Spleen (tissue), 7 donors: ENCODE data around the gene TBCB.

ENCODE experiments used
- CTCF ChIP-seq, 11 experiments: fragments of 200-600 bp in 7 of 11; fragments of 450-650 bp in 4 of 11; sonication (generic) in 4 of 11; IDR thresholded peaks in 8 of 11; conservative IDR thresholded peaks in 3 of 11; 1 replicate in 7 of 11; 2 replicates in 4 of 11; pipeline versions ENCODE4 v1.4.0 to v1.8.0; 2016 to 2021; ENCODE audit warnings: antibody characterized with exemption in 11 of 11, inconsistent platforms in 4 of 11, mild to moderate bottlenecking in 1 of 11
- POLR2AphosphoS5 ChIP-seq, 3 donors: sonication (generic); formaldehyde crosslinking; IDR thresholded peaks; one replicate each; pipeline ENCODE4 v1.5.1; 2017; ENCODE audit warnings: antibody characterized with exemption in 3 of 3
- donor health status: DM: no; HTN: no; CAD: no; lungs with moderate emphysema.
- donor health status: DM: no; HTN: no; CAD: no.
- donor health status: DM: no; HTN: no; CAD: no.

GRCh38 chr19:36139120-36139472 is 23.8 kb downstream of the TBCB start:
- TF ChIP-seq CTCF (IDR thresholded peaks at IDR 0.05 in 8 of 11, conservative IDR thresholded peaks at IDR 0.05 in 3 of 11) (no peak), POLR2AphosphoS5 (IDR thresholded peaks at IDR 0.05) (no peak)
